Renal cortex interstitium (tissue), 3 donors: Measurements from ENCODE around the gene KCNJ13. TPM values are rescaled to one million over a fixed set of nuclear protein-coding genes. Genes with fewer than 3 reads are reported as not detected.

ENCODE experiments used
- polyA plus RNA-seq, 3 donors: library from polyadenylated mRNA; unstranded; fragments of 120-200 nt; gene quantifications; one replicate each; pipeline ENCODE4 v1.2.1, GENCODE V29; 2013; ENCODE audit not compliant: insufficient read length in 3 of 3

The KCNJ13 gene
- polyA plus RNA-seq, 3 donors: 2.1 to 2.8 (median 2.7) TPM

Other genes with a start within 250 kb of the KCNJ13 start
- gene CHRNG, start 236.9 kb downstream of the KCNJ13 start, polyA plus RNA-seq: 1 to 10 TPM; 1.1 to 1.6 (median 1.2) TPM
- gene TIGD1, start 226.0 kb downstream of the KCNJ13 start, polyA plus RNA-seq: 10 to 100 TPM; 11.9 to 15.2 (median 14.3) TPM
- gene EIF4E2, start 225.9 kb downstream of the KCNJ13 start, polyA plus RNA-seq: 100 to 1,000 TPM; 109 to 122 (median 121) TPM
- gene EFHD1, start 143.0 kb downstream of the KCNJ13 start, polyA plus RNA-seq: 10 to 100 TPM; 52.4 to 73.1 (median 66.4) TPM
- gene GIGYF2, start 79.2 kb downstream of the KCNJ13 start, polyA plus RNA-seq: 10 to 100 TPM; 61.6 to 66.2 (median 62.1) TPM
- 1 to 10 TPM; 1.3 to 3.4 (median 2.8) TPM for gene SNORC, start 93.7 kb upstream of the KCNJ13 start, polyA plus RNA-seq
- gene NGEF, start 236.7 kb upstream of the KCNJ13 start, polyA plus RNA-seq: 1 to 10 TPM; 2.1 to 3.5 (median 2.4) TPM